Peyer's patch (tissue), 4 donors: Measurements from ENCODE around the gene SLC35G4. TPM values are rescaled to one million over a fixed set of nuclear protein-coding genes. Genes with fewer than 3 reads are reported as not detected.
A peak's percentile ranks its signal among the peaks of the same experiment; 100 is the strongest.

Experiments
- DNase-seq, 3 donors: peaks; one replicate each; pipeline ENCODE4 v3.0.0-alpha.2; 2017 to 2019
- H3K27ac ChIP-seq, 4 donors: fragments of 200-600 bp; sonication (generic); one replicate each; pipeline ENCODE4 v1.5.1; 2016 to 2019
- H3K27me3 ChIP-seq, 2 donors: fragments of 200-600 bp; sonication (generic); one replicate each; pipeline ENCODE4 v1.5.1; 2019
- H3K36me3 ChIP-seq, 3 donors: fragments of 200-600 bp; sonication (generic); one replicate each; pipeline ENCODE4 v1.5.1; 2016 to 2019
- H3K4me1 ChIP-seq, 4 donors: fragments of 200-600 bp; sonication (generic); one replicate each; pipeline ENCODE4 v1.5.1; 2016 to 2019
- H3K4me3 ChIP-seq, 4 donors: fragments of 200-600 bp; sonication (generic); 1 replicate in 3 of 4; 2 replicates in 1 of 4; pipeline ENCODE4 v1.5.1; 2016 to 2019; ENCODE audit warnings: mild to moderate bottlenecking in 1 of 4
- H3K9me3 ChIP-seq, 4 donors: fragments of 200-600 bp; sonication (generic); one replicate each; pipeline ENCODE4 v1.5.1; 2016 to 2019; ENCODE audit warnings: mild to moderate bottlenecking in 1 of 4
- CTCF ChIP-seq, 6 experiments: fragments of 450-650 bp in 4 of 6; fragments of 200-600 bp in 2 of 6; sonication (generic) in 1 of 6; IDR thresholded peaks; one replicate each; pipeline ENCODE4 v1.5.1; 2017 to 2019; ENCODE audit warnings: antibody characterized with exemption in 6 of 6, mild to moderate bottlenecking in 3 of 6, moderate library complexity in 1 of 6
- POLR2A ChIP-seq, 2 donors: fragments of 450-650 bp; IDR thresholded peaks; one replicate each; pipeline ENCODE4 v1.5.1; 2017; ENCODE audit warnings: antibody characterized with exemption in 2 of 2, mild to moderate bottlenecking in 2 of 2, moderate library complexity in 2 of 2
- total RNA-seq, 4 donors: library from RNA; depleted of rRNA; stranded (reverse); fragments of >200 nt; gene quantifications; one replicate each; pipeline ENCODE4 v1.1.0, GENCODE V29; 2016

Gene SLC35G4
- total RNA-seq, 4 donors from 2014 or later: not detected

- H3K4me1 ChIP-seq: no peaks in the 10 kb centered on the region
- DNase-seq: no peak
- no peak overlapping the region for H3K27ac ChIP-seq
- H3K36me3 ChIP-seq: no peaks in the 10 kb centered on the region
- H3K27me3 ChIP-seq: no peaks in the 10 kb centered on the region
- peaks cover 0 to 4% (median 2%) of the 10 kb centered on the region in 4 donors for H3K9me3 ChIP-seq
- TF ChIP-seq POLR2A (IDR thresholded peaks at IDR 0.05): no peak
- no peak for TF ChIP-seq CTCF (IDR thresholded peaks at IDR 0.05)
- no peak overlapping the region for H3K4me3 ChIP-seq
Measured at GRCh38 chr18:11649839-11650238, 40.4 kb downstream of the SLC35G4 start.

DNA sequence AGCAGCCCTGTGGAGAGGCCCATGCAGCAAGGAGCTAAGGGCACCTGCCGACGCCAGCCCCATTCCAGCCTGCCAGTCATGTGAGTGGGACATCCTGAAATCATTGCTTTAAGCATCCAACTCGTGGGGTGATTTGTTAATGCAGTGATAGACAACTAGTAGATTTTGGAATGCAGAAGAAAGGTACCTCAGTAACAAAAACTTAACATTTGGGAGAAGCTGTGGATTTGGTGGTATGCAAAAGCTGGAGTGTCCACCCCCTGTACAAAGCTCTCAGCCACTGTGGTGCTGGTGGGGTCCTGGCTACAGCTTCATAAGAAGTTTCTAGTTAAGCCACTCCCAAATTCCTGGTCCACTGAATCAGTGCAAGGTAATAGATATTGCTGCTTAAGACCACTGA, 42.5 kb downstream of the SLC35G4 start:
- Histone ChIP-seq H3K27ac (no peak overlapping the region), H3K27me3 (no peaks in the 10 kb centered on the region), H3K4me1 (no peaks in the 10 kb centered on the region), H3K9me3 (peaks cover 0 to 4% (median 2%) of the 10 kb centered on the region in 4 donors), H3K36me3 (no peaks in the 10 kb centered on the region), H3K4me3 (no peak overlapping the region)
- TF ChIP-seq POLR2A (IDR thresholded peaks at IDR 0.05) (no peak), CTCF (IDR thresholded peaks at IDR 0.05) (no peak)
- DNase-seq: no peak

DNA sequence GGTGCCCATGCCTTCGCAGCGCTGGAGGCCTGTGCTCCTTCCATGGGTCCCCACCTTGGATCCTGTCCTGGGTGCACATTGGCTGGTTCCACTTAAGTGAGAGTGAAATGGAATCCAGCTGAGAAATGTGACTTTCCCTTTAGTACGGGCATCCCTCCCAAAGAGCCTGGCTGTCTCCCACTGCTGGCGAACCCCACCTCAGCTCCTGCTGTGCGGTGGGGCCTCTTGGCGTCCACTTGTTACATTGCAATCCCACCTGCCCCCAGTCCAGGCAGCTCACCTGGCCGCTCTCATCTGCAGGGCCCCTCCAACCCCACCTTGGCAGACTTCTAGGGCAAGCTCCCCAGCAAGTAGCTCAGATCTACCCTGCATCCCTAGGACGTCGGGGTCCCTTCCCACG, 44.1 kb downstream of the SLC35G4 start:
- H3K27ac ChIP-seq: no peak overlapping the region
- H3K27me3 ChIP-seq: no peaks in the 10 kb centered on the region
- DNase-seq: no peak
- H3K4me3 ChIP-seq: no peak overlapping the region
- no peaks in the 10 kb centered on the region for H3K4me1 ChIP-seq
- H3K36me3 ChIP-seq: no peaks in the 10 kb centered on the region
- TF ChIP-seq CTCF (IDR thresholded peaks at IDR 0.05) (no peak), POLR2A (IDR thresholded peaks at IDR 0.05) (no peak)
- H3K9me3 ChIP-seq: no peaks in the 10 kb centered on the region

DNA sequence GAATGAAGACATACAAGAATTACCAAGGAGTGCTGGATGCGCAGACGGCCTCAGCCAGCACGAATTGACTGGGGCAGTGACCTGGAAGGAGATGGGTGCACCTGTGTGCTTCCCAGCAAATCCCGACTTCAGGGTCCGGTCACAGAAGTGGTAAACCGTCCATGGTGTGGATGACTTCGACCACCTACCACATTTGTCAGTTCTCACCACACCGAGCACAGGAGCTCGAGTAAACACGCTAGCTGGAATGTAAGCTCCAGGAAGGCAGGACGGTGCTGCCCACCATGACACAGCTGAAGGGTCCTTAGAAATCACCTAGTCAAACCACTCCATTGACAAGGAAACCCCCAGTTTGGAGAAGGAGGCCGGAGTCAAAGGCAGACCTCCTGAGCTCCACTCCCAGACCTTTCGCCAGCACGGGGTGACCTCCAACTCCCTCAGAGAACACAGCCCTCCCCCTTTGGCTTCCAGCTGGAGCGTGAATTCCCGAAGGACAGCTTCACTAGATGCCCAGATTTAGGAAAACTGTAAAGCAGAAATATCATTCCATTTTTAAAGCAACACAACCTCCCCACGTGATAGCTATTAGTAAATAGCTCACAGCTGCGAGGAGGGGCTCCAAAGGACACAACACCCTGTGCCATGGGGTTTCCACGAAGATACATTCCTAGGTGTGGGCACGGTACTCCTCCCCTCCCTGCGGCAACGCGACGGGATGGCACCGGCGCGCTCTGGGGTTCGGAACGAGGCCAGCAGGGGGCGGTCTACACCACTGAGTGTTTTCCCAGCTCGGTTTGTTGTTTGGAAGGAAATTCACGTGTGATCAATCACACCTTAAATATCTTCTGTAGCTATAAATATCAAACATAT, 45.6 kb downstream of the SLC35G4 start:
- peak in 2 of 3 donors; percentile 64 to 68 for DNase-seq
- Histone ChIP-seq H3K4me1 (no peaks in the 10 kb centered on the region), H3K9me3 (no peaks in the 10 kb centered on the region), H3K27ac (no peak overlapping the region), H3K4me3 (no peak overlapping the region), H3K27me3 (no peaks in the 10 kb centered on the region), H3K36me3 (no peaks in the 10 kb centered on the region)
- TF ChIP-seq CTCF (IDR thresholded peaks at IDR 0.05) (peak in 4 of 6 experiments; percentile 53 to 63 (median 59)), POLR2A (IDR thresholded peaks at IDR 0.05) (no peak)

- H3K4me3 ChIP-seq: no peak overlapping the region
- no peak for DNase-seq
- no peak overlapping the region for H3K27ac ChIP-seq
- no peaks in the 10 kb centered on the region for H3K9me3 ChIP-seq
- TF ChIP-seq CTCF (IDR thresholded peaks at IDR 0.05) (no peak), POLR2A (IDR thresholded peaks at IDR 0.05) (no peak)
- H3K36me3 ChIP-seq: no peaks in the 10 kb centered on the region
- H3K27me3 ChIP-seq: no peaks in the 10 kb centered on the region
- no peaks in the 10 kb centered on the region for H3K4me1 ChIP-seq
Measured at GRCh38 chr18:11655606-11655932, 46.2 kb downstream of the SLC35G4 start.
